Hematopoietic multipotent progenitor cell treated with erythropoietin and hydrocortisone succinate and interleukin-3 and kit ligand, for 8 days (in vitro differentiated cells): ENCODE measurements around the gene C12orf54.
"Not testable (repeated sequence)": the region's sequence is repeated elsewhere in the genome, so short reads cannot be mapped to it uniquely, and the experiment has no call there.

Source experiments
- DNase-seq: peaks from one replicate; pipeline ENCODE4 v3.0.0-alpha.2; 2015

The C12orf54 gene

GRCh38 chr12:48482198-48482597 is at the start of gene C12orf54:
TSS of gene C12orf54 (plus strand) at chr12:48482498. CDS start at chr12:48483297, 799 bp downstream.
- DNase-seq, result no peak

- DNase-seq, result not testable (repeated sequence)
These were observed 48.3 kb upstream of the C12orf54 start for GRCh38 chr12:48434016-48434415.

GRCh38 chr12:48441069-48441468 is 41.2 kb upstream of the C12orf54 start:
- DNase-seq, result no peak

- no peak for DNase-seq
These were observed 40.0 kb upstream of the C12orf54 start for GRCh38 chr12:48442179-48442847.

- no peak for DNase-seq
These were observed 36.8 kb upstream of the C12orf54 start for GRCh38 chr12:48445538-48445937.

GRCh38 chr12:48446161-48446776 is 36.0 kb upstream of the C12orf54 start:
- DNase-seq, result no peak

GRCh38 chr12:48447755-48448154 is 34.5 kb upstream of the C12orf54 start:
- no peak for DNase-seq

DNA sequence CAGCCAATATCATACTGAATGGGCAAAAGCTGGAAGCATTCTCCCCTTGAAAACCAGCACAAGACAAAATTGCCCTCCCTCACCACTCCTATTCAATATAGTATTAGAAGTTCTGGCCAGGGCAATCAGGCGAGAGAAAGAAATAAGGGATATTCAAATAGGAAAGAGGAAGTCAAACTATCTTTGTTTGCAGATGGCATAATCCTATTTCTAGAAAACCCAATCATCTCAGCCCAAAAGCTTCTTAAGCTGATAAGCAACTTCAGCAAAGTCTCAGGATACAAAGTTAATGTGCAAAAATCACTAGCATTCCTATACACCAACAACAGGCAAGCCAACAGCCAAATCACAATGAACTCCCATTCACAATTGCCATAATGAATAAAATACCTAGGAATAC is 30.9 kb upstream of the C12orf54 start:
- peak; percentile 45 for DNase-seq

- not testable (repeated sequence) for DNase-seq
These were observed 29.3 kb upstream of the C12orf54 start for GRCh38 chr12:48452961-48453360.

DNA sequence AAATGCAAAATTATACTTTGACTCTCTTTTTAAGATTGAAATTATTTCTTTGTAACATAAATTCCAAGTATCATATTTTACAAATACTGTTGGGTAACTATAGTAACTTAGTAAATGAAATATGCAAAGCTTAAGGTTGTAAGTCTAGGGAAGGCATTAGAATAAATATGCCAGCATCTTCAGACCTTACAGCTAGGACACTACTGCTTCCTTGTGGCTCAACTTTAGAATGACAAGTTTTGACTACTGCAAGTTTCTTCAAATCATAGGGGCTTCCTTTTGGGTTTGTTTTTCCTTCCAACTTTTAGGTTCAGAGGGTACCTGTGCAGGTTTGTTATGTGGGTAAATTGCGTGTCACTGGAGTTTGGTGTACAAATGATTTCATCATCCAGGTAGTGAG is 27.6 kb upstream of the C12orf54 start:
- DNase-seq, result peak; percentile 51

DNA sequence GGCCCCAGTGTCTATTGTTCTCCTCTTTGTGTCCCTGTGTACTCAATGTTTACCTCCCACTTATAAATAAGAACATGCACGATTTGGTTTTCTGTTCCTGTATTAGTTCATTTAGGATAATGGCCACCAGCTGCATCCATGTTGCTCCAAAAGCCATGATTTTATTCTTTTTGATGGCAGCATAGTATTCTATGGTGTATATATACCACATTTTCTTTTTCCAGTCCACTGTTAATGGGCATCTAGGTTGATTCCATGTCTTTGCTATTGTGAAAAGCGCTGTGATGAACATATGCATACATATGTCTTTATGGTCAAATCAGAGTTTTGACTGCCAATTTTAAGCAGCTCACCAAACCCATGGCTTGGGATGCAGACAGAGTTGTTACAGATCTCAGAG is 27.2 kb upstream of the C12orf54 start:
- no peak for DNase-seq

DNA sequence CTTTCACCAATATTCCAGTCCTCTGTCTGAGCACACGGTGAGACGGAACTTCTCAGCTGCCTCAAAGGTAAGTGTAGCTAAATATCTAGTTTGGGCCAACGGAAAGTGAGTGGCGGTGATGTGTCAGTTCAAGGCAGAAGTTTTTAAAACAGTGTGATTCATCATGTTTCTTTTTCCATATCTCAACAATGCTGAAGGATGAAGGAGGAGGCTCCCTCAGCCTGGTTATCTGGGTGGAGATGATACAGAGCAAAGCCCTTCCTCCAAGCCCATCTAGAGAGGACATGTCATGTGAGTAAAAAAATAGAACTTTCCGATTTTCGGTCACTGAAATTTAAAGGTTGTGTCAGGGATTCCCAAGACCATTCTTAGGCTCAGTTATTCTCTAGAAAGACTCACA is 23.0 kb upstream of the C12orf54 start:
- DNase-seq, result peak; percentile 18

DNA sequence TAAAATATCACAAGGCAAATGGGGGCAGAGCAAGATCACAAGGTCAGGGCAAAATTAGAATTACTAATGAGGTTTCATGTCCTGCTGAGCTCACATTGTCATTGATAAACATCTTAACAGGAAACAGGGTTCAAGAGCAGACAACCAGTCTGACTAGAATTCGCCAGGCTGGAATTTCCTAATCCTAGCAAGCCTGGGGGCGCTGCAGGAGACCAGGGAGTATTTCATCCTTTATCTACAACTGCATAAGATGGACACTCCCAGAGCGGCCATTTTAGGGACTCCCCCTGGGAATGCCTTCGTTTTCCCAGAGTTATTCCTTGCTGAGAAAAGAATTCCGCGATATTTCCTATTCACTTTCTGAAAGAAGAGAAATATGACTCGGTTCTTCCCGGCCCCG is 13.3 kb upstream of the C12orf54 start:
- DNase-seq, result not testable (repeated sequence)

- DNase-seq, result no peak
These were observed 10.0 kb upstream of the C12orf54 start, which contains the start of gene ANP32D for GRCh38 chr12:48472259-48472658. TSS of gene ANP32D (plus strand) at chr12:48472559. CDS start at chr12:48472665, 106 bp downstream.

DNA sequence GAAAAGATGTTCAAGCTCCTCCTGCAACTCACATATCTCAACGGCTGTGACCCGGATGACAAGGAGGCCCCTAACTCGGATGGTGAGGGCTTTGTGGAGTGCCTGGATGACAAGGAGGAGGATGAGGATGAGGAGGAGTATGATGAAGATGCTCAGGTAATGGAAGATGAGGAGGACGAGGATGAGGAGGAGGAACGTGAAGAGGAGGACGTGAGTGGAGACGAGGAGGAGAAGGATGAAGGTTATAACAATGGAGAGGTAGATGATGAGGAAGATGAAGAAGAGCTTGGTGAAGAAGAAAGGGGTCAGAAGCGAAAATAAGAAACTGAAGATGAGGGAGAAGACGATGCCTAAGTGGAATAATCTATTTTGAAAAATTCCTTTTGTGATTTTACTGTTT is 9.2 kb upstream of the C12orf54 start:
- DNase-seq, result no peak

GRCh38 chr12:48474497-48474896 is 7.8 kb upstream of the C12orf54 start:
- DNase-seq, result not testable (repeated sequence)

DNA sequence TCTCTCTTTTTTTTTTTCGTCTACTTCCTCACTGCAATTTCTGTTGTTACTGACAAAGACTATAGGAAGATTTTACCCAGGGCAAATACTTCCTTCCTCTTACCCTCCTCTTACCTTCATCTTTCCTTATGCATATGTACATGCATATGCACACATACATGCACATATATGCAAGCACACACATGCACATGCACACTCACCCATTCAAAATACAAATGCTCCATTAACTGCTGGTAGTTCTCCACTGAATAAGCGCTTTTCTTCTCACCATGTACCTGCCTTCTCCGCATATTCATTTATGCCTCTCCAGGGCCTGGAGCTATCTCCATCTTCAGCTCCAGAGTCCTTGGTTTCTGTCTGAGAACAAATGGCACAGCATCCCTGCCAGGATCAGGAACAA is 632 bp downstream of the C12orf54 start:
- DNase-seq, result no peak

DNA sequence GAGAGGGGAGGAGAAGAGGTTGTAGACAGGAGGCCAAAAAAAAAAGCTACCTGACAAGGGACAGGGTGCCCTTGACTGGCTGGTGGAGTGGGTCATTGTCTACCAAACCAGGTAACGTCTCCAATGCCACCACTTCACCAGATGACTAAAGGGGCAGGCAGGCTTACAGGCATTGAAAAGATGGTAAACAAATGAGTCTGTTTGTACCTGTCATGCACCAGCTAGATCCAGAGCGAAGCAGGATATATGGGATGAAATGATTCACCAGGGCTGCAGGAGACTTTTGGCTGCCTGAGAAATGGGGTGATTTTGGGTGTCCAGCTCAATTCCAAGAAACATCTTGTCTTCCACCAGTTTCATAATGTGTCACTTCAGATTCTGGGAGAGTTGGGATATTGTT is 4.0 kb downstream of the C12orf54 start:
- DNase-seq, result no peak

GRCh38 chr12:48486679-48487078 is 4.4 kb downstream of the C12orf54 start:
- no peak for DNase-seq

- no peak for DNase-seq
These were observed 6.7 kb downstream of the C12orf54 start for GRCh38 chr12:48489012-48489411.

- not testable (repeated sequence) for DNase-seq
These were observed 7.2 kb downstream of the C12orf54 start for GRCh38 chr12:48489456-48489855.

GRCh38 chr12:48500281-48500680 is 18.0 kb downstream of the C12orf54 start:
- not testable (repeated sequence) for DNase-seq

GRCh38 chr12:48506836-48507235 is 24.5 kb downstream of the C12orf54 start:
- not testable (repeated sequence) for DNase-seq

- no peak for DNase-seq
These were observed 26.7 kb downstream of the C12orf54 start for GRCh38 chr12:48508987-48509386.

- no peak for DNase-seq
These were observed 27.8 kb downstream of the C12orf54 start for GRCh38 chr12:48510111-48510510.
